Smooth muscle cell (in vitro differentiated cells): ENCODE results near the gene HIRA. TPM values are rescaled to one million over a fixed set of nuclear protein-coding genes. Genes with fewer than 3 reads are reported as not detected.

Source experiments
- DNase-seq: peaks from one replicate; lab custom pipeline; 2025; ENCODE audit not compliant: unreplicated experiment; lab: John Stamatoyannopoulos, UW
- H2AFZ ChIP-seq: fragments of 200-600 bp; sonication (generic); 2 replicates; pipeline ENCODE4 v1.6.0; 2016; ENCODE audit warnings: antibody characterized with exemption, low read depth, mild to moderate bottlenecking
- H3F3A ChIP-seq: fragments of 200-600 bp; sonication (generic); 2 replicates; pipeline ENCODE4 v1.6.0; 2017; ENCODE audit warnings: antibody characterized with exemption, low read depth
- H3K27ac ChIP-seq: fragments of 200-600 bp; sonication (generic); 2 replicates; pipeline ENCODE4 v1.5.1; 2016; ENCODE audit warnings: low read depth, mild to moderate bottlenecking
- H3K27me3 ChIP-seq: fragments of 200-600 bp; sonication (generic); 2 replicates; pipeline ENCODE4 v1.6.1; 2016; ENCODE audit warnings: low read depth, mild to moderate bottlenecking
- H3K36me3 ChIP-seq: fragments of 200-600 bp; sonication (generic); 2 replicates; pipeline ENCODE4 v1.5.1; 2016; ENCODE audit warnings: low read depth
- H3K4me1 ChIP-seq: fragments of 200-600 bp; sonication (generic); 2 replicates; pipeline ENCODE4 v1.5.1; 2016; ENCODE audit warnings: low read depth
- H3K4me2 ChIP-seq: fragments of 200-600 bp; sonication (generic); 2 replicates; pipeline ENCODE4 v1.6.0; 2016; ENCODE audit warnings: mild to moderate bottlenecking
- H3K4me3 ChIP-seq: fragments of 200-600 bp; sonication (generic); 2 replicates; pipeline ENCODE4 v1.5.1; 2016; ENCODE audit warnings: mild to moderate bottlenecking
- H3K79me2 ChIP-seq: fragments of 200-600 bp; sonication (generic); 2 replicates; pipeline ENCODE4 v1.6.0; 2016; ENCODE audit warnings: low read depth, mild to moderate bottlenecking
- H3K9ac ChIP-seq: fragments of 200-600 bp; sonication (generic); 2 replicates; pipeline ENCODE4 v1.6.0; 2016; ENCODE audit warnings: low read depth
- H3K9me3 ChIP-seq: fragments of 200-600 bp; sonication (generic); replicated peaks from 2 replicates; pipeline ENCODE4 v1.5.1; 2016; ENCODE audit warnings: low read depth
- H4K20me1 ChIP-seq: fragments of 200-600 bp; sonication (generic); 2 replicates; pipeline ENCODE4 v1.6.0; 2016; ENCODE audit warnings: low read depth
- CTCF ChIP-seq: fragments of 200-600 bp; sonication (generic); IDR thresholded peaks from 2 replicates; pipeline ENCODE4 v1.5.1; 2017; ENCODE audit warnings: borderline replicate concordance, mild to moderate bottlenecking, antibody characterized with exemption; ENCODE audit not compliant: insufficient read depth, poor library complexity, severe bottlenecking
- WGBS: methylation state at CpG from one replicate; pipeline ENCODE4 v1.1.7; 2016; ENCODE audit warnings: low lambda C conversion rate; 5-methylcytosine and 5-hydroxymethylcytosine counted together
- polyA plus RNA-seq: library from polyadenylated mRNA; unstranded; fragments of >200 nt; fragmentation: Nextera tagmentation; extraction: Ambion mirVana; gene quantifications from 2 replicates; pipeline ENCODE4 v1.2.1, GENCODE V29; 2016
- total RNA-seq: library from RNA; depleted of rRNA; stranded (reverse); fragments of >200 nt; gene quantifications from 2 replicates; pipeline ENCODE4 v1.2.3, GENCODE V29; 2014

Gene HIRA
- total and polyA plus RNA-seq, 2 experiments from 2014 or later = 7.3 to 8.7 TPM

- Histone ChIP-seq H4K20me1 (peaks cover 19% of the 10 kb centered on the region), H3K27me3 (no peaks in the 10 kb centered on the region), H3F3A (no peaks in the 10 kb centered on the region), H2AFZ (no peak overlapping the region), H3K27ac (peak overlapping the region; percentile 60), H3K4me2 (no peak overlapping the region), H3K4me1 (no peaks in the 10 kb centered on the region), H3K4me3 (no peak overlapping the region), H3K9ac (no peak overlapping the region), H3K79me2 (no peaks in the 10 kb centered on the region), H3K9me3 (no peaks in the 10 kb centered on the region), H3K36me3 (no peaks in the 10 kb centered on the region)
- no peak for DNase-seq
- TF ChIP-seq CTCF = no peak
- 78% methylated on average over 1 of the region's 1 CpG for WGBS
These were observed 33.0 kb upstream of the HIRA start for GRCh38 chr22:19464546-19464945.

- Histone ChIP-seq H3K4me1 (no peaks in the 10 kb centered on the region), H3K4me2 (no peak overlapping the region), H3K27me3 (no peaks in the 10 kb centered on the region), H3K9me3 (no peaks in the 10 kb centered on the region), H2AFZ (no peak overlapping the region), H3K27ac (peak overlapping the region; percentile 60), H3F3A (no peaks in the 10 kb centered on the region), H3K79me2 (no peaks in the 10 kb centered on the region), H4K20me1 (peaks cover 11% of the 10 kb centered on the region), H3K9ac (peak overlapping the region; percentile 5), H3K36me3 (no peaks in the 10 kb centered on the region), H3K4me3 (no peak overlapping the region)
- WGBS = 56% methylated on average over 7 of the region's 7 CpGs
- no peak for TF ChIP-seq CTCF
- no peak for DNase-seq
These were observed 32.2 kb upstream of the HIRA start for GRCh38 chr22:19463491-19464469.

- TF ChIP-seq CTCF = no peak
- Histone ChIP-seq H3K4me2 (no peak overlapping the region), H3K4me3 (no peak overlapping the region), H2AFZ (no peak overlapping the region), H3K36me3 (no peaks in the 10 kb centered on the region), H3F3A (no peaks in the 10 kb centered on the region), H3K79me2 (no peaks in the 10 kb centered on the region), H4K20me1 (peaks cover 7% of the 10 kb centered on the region), H3K4me1 (no peaks in the 10 kb centered on the region), H3K9me3 (no peaks in the 10 kb centered on the region), H3K27me3 (no peaks in the 10 kb centered on the region), H3K9ac (no peak overlapping the region), H3K27ac (peak overlapping the region; percentile 60)
- WGBS = 100% methylated on average over 1 of the region's 1 CpG
- DNase-seq = no peak
These were observed 31.5 kb upstream of the HIRA start for GRCh38 chr22:19463008-19463407.
